Stimulated activated CD8-positive, alpha-beta memory T cell treated with anti-CD3 and anti-CD28 coated beads, Interleukin-15, amount 100 ng/mL, for 1 hour (primary cell): ENCODE measurements around the gene FGFBP1.

ENCODE experiments used
- DNase-seq: peaks from one replicate; pipeline ENCODE4 v3.0.0-alpha.2; 2020; ENCODE audit warnings: low read depth

The FGFBP1 gene

DNA sequence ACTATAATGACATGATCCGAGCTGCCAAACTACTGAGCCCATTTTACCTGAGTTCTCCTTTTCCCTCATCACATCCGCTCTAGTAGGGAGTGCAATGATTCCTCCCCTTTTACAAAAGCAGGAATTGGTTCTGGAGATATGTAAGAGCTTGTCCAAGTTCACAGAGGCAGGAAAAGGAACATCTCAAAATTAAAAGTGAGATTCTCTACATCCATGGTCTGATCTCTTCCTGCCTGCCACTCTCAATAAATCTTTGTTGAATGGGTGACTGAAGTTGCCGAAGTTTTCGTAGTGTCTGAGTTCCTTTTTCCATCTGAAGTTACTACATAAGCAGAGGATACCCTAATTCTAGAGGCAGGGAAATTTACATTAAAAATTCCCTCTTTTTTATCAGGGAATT is at the start of gene FGFBP1:
Gene FGFBP1, minus strand, starts transcription at position 101 of the 400 bp plus-strand sequence. CDS start 2,108 bp downstream, outside the sequence.
- no peak for DNase-seq

DNA sequence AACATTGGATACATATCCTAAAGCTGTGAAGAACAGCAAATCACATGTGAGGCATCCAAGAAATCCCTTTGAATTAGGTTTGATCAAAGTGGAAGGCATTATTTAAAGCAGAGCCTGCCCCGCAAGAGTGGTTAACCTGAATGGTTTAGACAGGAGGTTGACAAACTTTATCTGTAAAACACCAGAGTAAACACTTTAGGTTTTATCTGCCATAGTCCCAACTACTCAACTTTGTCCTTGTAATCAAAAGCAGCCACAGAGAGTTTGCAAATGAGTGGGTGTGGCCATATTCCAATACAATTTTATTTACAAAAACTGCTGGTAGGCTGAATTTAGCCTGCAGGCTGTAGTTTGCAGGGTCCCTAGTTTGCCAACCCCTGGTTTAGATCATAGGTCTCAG is 49.7 kb upstream of the FGFBP1 start:
- no peak for DNase-seq

DNA sequence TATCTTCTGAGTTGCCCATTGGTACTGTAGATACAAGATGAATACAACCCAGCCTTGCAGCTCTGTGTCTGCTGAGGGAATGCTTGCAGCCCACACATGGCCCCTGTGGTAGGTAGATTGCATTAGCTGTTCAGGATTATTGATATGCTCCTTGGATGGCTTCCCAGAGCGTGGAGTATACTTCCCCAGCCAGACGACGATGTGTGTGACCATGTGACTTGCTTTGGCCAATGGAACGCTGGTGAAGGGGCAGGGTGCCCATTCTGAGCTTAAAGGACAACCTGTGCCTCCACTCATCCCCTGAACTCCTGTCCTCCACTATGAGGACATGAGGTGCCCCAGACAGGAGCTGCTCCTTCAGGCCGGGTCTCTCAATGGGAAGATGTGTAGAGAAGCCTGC is 48.4 kb upstream of the FGFBP1 start:
- no peak for DNase-seq

DNA sequence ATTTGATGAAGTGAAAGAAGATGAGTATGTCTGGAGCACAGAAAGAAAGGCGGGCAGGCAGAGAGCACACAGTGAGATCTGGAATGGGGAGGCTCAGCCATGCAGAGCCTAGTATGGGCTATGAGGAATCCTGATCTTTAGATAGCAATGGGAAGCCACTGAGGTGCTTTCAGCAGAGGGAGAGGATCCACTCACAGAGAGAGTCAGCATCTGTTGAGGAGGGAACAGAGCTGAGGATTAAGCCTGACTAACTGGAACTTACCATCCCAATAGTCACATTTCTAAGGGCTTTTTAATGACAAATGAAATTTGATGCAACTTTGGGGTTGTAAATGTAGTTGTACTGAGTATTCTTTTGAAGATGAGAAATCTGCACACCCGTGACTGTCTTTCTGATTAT is 45.1 kb upstream of the FGFBP1 start:
- no peak for DNase-seq

DNA sequence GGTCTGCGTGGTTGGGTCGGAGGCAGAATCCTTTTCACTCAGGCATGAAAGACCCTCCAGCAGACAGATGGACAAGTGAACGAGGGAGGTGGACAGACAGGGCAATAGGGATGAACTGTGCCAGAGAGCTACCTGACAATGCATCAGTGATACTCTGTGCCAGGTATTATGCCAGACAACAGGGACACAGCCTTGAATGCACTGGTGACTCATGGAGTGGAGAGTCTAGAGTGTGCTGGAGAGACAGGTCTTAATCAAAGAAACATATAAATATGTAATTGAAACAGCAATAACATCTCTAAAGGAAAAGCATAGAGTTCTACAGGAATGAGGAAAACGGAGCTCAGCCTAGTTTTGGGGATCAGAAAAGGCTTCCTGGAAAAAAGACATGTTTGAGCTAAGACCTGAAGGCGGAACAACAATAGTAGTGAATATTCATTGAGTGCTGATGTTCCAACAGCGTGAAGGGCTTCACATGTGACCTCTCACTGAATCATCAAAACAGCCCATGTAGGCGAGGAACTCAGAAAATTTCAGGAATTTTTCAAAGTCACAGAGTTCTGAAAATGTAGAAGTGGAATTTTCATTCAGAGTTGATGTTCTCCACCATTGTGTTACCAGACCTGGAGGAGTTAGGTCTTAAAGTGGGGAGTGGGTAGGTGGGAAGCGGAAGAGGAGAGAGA is 44.4 kb upstream of the FGFBP1 start:
- no peak for DNase-seq

DNA sequence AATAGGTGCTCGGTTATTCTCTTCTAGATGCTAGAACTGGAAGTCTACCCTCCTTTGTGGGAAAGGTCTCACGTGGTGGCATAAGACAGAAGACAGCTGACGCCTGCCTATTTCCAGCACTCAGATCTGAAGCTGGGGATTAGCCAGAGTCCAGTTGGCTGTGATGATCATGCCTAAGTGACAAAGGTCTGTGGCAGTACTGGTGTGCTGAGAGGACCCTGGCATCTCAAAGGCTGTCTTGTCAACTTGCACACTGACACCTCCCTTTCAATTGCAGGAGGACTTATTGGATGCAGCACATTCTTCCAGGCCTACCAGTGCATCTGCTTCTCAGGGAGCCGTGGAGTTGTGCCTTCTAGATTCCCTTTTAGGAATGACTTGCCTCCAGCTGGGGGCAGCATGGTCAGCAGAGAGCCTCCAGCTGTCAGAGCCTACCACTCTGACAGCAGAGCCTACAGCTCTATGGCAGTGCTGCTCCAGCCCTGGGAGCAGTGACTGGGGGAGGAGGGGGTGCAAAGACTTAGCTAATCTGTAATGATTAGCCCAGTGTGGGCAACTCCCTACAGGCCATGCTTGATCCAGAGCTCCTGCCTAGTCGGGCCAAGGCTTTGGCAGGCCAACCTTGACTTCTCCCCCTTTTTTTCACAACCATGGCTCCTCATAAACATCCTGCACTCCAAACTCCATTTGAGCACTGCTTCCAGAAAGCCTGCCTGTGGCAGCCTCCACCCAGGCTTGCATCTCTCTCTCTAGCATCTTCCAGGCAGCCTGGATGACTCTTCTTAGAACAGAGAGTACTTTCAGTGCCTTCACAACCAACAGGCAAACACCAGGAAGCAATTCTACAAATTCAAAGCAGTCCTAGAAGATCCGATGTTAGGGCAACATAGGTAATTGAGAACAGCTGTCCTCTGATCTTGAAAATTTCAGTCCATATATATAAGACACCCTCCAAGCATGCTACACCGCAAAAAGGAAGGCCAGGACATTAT is 38.2 kb upstream of the FGFBP1 start:
- no peak for DNase-seq

DNA sequence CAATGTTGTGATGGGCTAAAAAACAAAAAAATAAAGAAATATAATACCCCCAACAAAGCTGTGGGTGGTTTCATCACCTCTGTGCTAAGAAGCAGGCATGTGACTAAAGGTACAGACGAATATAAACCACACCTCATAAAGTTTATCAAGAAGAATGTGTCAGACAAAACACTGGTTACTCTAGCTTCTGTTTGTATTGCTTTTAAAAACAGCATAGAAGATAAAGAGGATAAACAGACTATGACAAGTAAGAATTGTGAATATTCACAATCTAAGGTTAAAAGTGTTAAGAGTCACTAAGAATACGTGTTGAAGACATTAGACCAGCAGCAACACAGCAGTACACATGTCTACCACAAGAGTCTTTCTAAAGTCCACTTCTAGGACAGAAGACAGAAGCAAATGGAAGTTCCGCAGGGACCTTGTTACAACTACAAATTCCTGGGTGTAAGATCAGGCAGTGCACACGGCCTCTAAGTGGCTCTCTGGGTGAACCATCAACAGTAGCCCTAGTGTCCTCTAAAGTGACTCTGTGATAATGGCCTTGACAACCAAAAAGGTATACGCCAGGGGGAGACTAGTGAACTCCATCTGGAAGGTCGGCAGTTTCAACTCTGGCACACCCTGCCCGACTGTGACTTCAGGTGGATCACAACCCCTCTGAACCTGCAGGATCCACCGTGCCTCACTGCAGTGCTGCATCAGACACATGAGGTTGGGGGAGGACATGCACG is 32.7 kb upstream of the FGFBP1 start:
- no peak for DNase-seq

DNA sequence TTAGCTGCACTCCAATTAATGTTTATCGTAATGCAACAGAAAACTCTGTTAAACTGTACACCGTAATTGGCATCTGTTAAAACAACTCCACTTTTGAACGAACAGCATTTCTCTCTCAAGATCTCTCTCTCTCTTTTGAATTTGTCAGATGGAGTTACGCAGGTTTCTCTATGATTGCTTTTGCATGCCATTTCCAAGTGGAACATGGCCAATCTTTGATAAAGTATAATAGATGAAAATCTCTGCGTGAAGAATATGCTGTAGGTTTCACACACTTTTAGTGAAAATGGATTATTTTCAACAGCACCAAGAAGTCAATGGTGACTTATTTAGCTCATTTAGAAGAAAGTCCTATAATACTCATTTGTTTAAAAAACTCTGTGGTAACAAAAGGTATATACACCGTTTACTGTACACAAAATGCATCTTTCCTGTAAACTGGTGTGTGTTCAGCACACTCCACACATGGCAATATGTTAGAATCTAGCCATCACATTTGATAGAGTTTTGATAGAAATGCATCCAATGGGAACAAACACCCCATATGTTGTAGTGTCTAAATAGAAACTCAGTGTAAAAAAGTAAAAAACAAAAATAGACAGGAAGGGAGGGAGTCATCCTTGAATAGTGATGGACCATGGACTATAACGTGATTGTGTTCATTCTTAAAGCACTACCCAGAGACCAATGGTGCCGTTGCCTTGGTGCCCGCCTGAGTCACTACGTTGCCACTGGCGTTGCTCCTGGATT is 30.2 kb upstream of the FGFBP1 start:
- DNase-seq, result no peak

DNA sequence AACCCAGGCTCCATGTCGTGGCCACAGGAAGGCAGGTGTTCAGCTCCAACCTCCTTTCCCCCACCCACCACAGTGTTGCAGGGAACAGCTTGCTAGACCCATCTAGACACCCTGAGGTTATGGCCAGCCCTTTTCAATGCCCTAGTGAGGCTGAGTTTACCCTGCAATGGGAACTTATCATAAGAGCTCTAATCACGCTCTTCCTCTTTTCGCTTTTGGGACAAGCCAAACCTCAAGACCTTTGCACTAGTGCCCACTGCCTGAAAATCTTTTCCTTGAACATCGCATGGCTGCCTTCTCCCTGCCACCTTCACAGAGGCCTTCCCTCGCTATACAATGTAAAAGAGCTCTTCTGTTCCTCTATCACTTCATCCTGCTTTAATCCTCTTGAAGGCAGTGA is 26.8 kb upstream of the FGFBP1 start:
- no peak for DNase-seq

DNA sequence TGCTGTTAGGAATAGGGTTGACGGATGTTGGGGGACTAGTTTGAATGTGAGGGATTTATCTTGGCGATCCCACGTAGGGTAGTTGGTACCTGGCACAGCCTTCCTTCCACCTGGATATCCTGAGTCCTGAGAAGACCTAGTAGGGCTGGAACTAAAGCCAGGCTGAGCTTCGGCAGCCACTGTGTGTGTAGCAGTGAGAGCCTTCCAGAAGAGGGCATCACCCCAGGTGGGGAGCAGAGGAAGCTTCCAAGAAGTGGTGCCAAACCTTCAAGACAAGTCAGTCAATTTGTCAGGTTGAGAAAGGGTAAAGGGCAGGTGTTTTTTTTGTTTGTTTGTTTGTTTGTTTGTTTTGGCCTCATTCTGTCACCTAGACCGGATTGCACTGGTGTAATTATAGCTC is 25.6 kb upstream of the FGFBP1 start:
- no peak for DNase-seq

DNA sequence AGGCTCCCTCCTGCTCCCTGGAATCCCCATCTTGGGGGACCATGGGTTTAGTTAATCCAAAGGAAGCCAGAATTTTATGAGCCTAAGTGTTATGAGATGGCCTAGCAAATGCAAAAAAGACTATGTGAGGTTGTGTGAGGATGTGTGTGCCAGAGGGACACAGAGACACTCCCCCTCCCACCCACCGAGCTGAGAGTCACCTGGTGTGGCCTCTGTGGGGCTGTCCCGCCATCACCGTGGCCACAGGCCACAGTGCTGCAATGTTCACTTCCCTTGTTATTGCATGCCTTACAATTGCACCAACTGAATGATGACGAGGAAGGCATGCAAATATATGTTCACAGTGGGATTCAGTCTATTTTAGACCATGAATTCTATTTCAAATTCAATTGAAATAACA is 25.0 kb upstream of the FGFBP1 start:
- no peak for DNase-seq

DNA sequence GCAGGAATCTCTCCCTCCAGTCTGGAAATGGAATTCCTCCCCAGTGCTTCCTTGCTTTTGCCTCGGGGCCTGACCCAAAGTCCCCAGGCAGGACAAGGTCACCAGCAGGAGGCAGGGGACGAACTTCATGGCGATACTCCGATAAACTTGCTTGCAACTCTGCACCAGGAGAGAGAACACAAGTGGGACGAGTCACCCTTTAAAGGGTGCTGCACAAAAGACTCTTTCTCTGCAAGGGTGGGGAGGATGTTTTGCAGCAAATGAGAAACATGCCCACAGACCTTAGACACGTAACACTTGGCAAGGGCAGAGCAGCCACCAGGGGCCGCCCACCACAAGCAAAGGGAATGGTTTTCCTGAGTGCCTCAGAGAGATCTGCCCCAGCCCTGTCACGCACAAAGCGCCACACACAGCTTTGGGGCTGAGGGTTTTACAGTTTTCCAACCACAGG is 24.5 kb upstream of the FGFBP1 start, which contains the start of gene FGFBP2:
Gene FGFBP2, minus strand, starts transcription at position 175 of the 451 bp plus-strand sequence. Its CDS starts 46 bp downstream, at position 129.
- peak; percentile 51 for DNase-seq

DNA sequence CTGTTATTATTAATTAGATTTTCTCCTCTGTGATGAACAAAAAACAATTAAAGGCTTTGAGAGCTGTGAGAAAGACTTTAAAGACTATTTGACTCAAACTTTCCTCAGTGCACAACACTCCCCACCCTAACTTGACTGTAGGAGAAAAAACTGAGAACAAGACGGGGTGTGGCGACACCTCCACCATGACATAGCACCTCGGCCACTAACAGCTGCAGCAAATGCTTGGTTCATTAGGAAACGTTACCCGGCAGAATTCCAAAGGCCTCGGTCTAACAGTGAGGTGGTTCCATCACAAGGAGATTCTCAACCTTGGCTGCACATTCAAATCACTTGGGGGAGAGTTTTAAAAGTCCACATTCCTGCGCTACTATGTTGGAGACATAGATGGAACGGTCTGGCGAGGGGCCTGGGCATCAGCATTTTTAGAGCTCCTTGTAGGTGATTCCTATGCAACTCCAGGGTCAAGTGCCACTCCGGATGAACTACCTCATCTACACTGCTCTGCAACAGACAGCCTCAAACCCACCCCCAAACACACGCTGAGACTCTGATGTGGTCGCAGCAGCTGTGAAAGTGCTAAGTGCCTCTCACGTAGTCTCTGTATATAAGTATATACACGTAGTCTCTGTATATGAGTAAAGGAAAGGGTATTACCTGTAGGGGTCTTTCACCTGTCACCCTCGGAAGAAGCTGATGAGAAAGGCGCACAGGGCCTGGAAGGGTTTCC is 23.4 kb upstream of the FGFBP1 start:
- DNase-seq, result no peak

DNA sequence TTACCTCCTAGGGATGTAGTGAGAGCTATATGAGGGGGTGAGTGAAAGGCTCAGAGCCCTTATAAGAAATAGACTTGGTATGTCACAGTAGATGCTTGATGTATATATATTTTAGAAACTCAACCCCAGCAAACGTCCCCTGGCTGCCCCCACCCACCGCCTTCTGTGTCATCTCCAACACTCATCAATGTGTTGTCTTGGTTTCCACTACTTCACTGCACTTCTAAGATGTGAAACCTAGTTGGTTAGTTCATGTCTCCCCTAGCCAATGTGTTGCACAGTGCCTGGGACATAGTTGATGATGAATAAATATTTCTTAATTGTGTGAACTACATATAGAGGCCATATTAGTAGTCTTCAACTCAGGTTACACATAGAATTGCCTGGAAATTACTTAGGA is 20.0 kb upstream of the FGFBP1 start:
- DNase-seq, result no peak

DNA sequence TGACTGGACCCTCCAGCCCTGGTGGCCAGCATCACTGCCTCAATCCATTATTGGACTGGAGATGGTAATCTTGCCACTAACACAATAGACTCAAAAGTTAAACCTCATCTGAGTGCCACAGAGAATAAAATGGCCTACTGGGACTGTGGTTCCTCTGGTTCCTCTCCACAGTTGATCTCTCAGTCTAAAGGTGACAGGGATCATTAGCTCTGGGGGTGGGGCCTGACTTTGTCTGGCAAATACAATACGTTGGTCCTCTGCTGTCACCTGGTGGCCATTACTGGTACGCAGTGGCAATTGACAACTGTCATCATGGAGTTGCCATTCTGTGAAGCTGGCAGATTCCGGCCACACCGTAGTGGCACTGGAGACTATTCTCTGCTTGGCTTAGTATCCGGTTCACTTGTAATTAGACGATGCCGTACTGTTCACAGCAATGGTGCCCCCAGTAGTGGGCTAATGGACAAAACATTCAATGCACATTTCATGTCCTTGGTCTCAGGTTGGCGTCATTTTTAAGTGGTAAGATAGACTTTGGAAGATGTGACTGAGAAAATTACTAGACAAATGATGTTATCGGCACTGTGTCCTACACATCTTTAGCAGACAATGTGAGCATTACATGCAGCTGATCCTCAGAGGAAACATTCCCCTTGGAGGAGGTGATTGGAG is 17.8 kb upstream of the FGFBP1 start:
- peak; percentile 66 for DNase-seq

DNA sequence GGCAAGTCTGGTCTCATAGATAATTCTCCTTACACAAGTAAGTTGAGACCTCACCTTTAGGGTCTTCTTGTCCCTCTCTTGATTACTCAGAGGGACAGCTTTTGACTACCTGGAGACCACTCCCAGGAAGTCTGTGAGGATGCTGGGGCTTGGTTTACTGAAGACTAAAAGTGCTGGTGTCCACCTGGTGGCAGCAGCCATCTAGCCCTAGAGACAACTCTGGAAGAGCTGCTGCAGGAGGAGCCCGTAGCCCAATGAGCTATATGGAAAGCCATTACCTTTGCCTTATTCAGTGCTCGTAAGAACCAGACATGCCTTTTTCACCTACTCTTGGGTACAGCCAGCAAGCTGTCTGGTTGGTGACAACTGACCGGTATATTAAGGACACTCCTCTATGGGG is 17.1 kb upstream of the FGFBP1 start:
- no peak for DNase-seq

DNA sequence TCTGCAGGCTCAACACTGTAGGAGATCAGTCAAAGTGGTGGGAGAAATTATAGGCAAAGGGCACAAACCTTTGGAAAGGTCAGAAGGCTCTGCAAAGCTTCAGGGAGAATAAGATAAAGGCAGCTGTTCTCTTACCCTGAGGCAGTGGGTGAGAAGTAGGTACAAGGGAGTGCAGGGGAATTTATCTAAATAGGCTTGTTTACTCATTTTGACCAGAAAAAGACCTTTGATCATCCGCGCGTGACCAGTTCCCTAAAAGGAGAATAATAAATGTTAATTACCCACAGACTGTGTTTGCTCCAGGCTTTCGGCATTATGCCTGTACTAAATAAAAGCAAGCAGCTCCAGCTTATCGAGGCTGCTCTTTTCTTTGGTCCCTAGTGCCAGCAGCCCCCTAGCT is 15.1 kb upstream of the FGFBP1 start:
- DNase-seq, result no peak

DNA sequence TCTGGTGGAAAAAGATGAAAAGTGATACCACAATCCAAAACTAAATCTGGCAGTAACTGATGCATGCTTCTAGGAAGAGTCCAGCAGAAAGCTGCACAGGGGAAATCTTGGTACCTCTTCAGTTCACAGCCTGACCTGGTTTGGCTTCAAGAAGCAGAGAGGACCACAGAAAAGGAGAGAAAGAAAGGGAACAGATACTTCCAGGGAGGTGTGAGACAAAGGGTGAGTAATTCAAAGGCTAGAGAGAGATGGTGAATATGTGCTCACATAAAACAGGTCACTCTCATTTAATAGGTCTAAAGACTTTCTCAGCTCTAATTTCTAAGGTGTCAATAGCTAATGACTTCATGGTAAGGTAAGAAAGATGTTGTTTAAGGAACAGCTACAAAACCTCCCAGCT is 13.2 kb upstream of the FGFBP1 start:
- no peak for DNase-seq

DNA sequence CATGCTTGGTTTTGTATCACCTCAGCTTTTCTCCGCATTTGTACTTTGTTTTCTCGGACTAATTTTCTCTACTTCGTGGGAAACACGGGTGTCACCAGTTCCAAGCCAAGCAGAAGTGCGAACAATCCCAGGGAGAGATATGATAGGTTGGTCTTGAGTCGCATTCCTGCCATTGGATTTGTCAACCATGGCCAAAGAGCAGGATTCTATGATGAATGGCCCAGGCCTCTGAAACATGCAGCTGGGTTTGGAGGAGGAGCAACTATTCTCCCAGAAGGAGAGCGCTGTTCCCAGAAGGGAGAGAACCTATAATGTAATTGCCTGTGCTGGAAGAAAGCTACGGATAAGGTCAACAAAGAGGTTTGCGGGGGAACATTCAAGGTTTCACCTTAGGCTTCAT is 10.3 kb upstream of the FGFBP1 start:
- no peak for DNase-seq

DNA sequence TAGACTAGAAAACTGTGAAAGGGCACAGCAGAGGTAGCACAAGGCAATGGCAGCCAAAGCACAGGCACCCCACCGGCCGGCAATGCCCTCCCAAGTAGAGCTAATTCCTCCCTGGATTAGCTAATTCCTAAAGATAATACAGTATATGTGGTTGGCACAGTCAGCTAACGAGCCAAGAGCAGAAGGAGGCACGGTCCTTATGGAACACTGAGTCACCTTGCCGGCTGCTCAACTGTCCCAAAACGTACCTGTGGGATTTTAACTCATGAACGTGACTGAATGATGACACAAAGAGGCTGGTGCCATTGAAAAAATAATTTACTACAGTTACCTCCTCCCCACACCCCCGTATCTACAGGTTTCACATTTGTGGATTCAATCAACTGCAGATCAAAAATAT is 9.1 kb upstream of the FGFBP1 start:
- no peak for DNase-seq
